Skin epidermis (tissue), 12 donors: Measurements from ENCODE around the gene SRGAP3.

Experiments used
- H3K27ac ChIP-seq, 21 experiments: fragments of 200-600 bp; sonication (generic) in 11 of 21; one replicate each; pipeline ENCODE4 v1.5.0; 2020; ENCODE audit warnings: mild to moderate bottlenecking in 3 of 21, inconsistent platforms in 2 of 21, moderate library complexity in 2 of 21
- H3K4me3 ChIP-seq, 7 experiments: fragments of 200-600 bp; sonication (generic) in 2 of 7; one replicate each; pipeline ENCODE4 v1.5.0; 2020; ENCODE audit warnings: inconsistent platforms in 2 of 7, mild to moderate bottlenecking in 2 of 7, moderate library complexity in 1 of 7

The SRGAP3 gene

DNA sequence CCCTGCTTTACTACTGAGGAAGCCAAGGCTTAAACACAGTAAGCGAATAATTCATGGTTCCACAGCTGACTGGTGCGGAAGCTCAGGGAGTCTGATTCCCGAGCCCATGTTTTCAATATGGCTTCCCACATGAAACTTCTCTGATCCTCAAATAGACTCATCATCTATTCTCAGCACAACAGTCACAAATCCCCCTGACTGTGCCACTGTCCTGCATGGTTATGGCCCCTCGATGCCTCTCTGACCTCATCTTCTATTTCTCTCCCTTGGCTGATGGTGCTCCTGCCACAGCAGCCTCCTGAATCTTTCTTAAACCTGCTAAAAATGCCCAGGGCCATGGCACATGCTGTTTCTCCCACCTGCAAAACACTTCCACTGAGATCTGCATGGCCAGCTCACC lies 43.2 kb downstream of the SRGAP3 start:
- Histone ChIP-seq H3K4me3 (no peak overlapping the region), H3K27ac (no peak overlapping the region)

DNA sequence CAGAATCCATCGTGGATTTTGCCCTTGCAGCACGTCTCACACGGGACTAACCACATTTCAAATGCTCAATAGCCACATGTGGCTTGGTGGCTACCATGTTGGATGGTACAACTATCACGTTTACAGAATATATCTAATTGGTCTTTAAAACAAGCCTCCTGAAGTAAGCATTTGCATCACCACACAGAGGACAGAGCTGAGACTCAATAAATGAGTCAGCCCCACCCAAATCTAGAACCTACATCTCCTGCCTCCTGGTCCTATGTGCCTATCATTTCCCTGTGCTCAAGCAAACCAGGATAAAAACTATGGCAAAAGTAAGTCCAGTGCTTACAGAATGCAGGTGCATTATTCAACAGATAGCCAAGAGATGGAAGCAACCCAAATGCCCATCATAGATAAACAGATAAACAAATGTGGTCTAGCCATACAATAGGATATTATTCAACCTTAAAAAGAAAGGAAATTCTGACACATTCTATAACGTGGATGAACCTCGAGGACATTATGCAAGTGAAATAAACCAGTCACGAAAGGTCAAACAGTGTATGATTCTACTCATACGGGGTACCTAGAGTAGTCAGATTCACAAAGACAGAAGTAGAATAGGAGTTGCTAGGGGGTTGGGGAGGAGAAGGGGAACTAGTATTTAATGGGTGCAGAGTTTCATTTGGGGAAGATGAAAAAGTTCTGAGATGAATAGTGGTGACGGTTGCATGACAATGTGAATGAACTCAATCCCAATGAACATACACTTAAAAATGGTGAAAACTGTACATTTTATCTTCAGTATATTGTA lies 43.9 kb downstream of the SRGAP3 start:
- H3K27ac ChIP-seq, result no peak overlapping the region
- no peak overlapping the region for H3K4me3 ChIP-seq

DNA sequence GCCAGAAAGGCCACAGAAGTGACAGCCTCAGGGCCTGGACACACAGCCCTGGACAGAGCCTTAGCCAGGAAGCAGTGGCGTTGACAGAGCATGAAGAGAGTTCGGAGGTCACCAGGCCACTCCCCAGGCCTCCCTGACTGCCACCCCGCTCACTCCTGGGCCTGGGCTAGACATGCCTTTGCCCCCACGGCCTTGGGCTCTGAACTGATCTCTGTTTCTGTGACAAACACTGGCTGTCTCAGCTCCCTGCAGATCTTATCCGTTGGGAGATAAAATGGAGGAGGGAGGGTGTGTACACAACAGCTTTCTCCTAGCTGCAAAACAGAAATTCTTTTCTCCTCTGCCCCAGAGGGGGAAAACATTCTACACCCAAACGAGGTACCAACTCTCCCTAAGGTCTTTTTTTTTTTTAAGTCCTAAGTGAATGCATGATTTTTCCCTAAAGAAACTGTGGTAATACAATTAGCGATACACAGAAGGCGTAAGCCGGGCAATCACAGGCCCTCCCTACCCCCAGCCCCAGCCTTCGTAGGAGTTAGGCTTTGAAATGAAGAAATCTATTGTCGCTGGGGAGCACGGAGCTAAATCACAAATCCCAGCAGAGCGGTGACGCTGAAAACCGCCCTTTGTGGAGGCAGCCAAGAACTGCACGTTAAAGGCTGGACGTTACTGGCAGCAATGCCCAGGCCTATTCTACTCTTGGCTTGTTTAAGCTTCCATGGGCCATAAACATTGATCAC lies 45.0 kb downstream of the SRGAP3 start:
- Histone ChIP-seq H3K4me3 (no peak overlapping the region), H3K27ac (no peak overlapping the region)

DNA sequence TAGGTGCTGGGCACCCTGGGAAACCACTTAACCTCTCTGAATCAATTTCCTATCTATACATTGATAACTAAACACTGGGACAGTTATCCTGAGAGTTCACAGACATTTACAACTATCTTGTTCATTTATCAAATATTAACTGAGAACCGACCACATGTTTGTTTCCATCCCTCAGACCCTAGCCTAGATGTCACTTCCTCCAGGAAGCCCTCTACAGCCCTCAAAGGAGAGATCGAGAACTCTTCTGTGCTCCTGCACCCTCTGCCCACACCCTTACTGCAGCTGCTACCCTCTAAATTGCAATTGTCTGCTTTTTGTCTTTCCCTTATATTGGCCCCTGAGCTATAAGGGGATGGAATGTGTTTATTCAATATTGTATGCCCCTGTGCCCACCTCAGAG lies 46.1 kb downstream of the SRGAP3 start:
- no peak overlapping the region for H3K27ac ChIP-seq
- H3K4me3 ChIP-seq, result no peak overlapping the region

DNA sequence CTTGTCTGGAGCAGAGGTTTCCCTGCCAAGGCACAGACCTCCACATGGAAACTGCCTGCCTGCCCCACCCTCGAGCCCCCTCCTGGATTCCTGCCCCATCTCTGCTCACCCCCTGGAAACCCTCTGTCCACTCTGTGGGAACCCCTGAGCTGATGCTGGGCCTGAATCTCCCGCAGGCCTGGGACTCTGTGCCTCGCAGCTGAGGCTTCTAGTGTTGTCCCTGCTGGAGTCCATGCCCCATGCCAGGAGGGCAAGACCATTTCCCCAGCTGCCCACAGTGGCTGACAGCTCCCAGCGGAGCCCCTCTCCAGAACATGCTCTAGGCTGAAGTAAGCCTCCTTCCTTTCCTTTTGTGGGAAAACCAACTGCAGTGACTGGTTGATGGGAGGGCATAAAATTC lies 46.9 kb downstream of the SRGAP3 start:
- Histone ChIP-seq H3K4me3 (no peak overlapping the region), H3K27ac (no peak overlapping the region)

GRCh38 chr3:9201955-9202354 lies 47.5 kb downstream of the SRGAP3 start:
- Histone ChIP-seq H3K4me3 (no peak overlapping the region), H3K27ac (no peak overlapping the region)

DNA sequence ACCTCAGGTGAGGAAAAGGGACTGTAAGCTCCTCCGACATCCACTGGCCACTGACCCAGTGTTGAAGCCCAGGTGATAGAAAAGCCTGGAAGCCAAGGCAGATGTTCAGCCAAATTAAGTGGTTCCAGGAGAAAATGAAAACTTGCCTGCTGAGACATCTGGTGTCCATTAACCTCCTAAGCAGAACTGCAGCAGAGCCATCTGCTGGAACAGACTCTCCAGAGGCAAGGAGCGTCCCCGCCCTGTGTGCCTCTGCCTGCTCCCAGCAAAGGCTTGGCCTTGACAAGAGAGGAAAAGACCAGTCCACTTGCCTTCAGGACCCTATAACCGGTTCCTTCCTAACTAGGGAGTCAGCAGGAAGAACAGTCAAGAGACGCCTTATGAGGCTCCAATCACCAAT lies 48.2 kb downstream of the SRGAP3 start:
- H3K4me3 ChIP-seq, result no peak overlapping the region
- no peak overlapping the region for H3K27ac ChIP-seq

DNA sequence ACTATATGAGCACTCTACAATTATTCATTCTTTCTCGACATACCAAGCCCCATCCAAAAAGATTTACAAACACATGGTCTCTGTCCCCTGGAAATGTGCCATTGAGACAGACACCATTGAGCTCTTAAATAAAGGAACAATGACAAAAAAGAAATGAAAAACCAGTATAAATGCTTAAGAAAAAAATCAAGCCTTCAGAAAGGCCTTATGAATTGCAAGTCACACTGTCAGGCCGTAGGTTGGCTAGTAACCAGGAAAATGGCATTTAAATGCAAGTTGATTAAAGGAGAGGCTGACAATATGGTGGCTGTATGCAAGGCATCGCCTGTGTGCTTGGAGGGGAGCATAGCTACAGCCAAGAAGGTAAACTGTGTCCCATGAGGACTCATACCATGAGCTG lies 49.7 kb downstream of the SRGAP3 start:
- Histone ChIP-seq H3K27ac (no peak overlapping the region), H3K4me3 (no peak overlapping the region)

DNA sequence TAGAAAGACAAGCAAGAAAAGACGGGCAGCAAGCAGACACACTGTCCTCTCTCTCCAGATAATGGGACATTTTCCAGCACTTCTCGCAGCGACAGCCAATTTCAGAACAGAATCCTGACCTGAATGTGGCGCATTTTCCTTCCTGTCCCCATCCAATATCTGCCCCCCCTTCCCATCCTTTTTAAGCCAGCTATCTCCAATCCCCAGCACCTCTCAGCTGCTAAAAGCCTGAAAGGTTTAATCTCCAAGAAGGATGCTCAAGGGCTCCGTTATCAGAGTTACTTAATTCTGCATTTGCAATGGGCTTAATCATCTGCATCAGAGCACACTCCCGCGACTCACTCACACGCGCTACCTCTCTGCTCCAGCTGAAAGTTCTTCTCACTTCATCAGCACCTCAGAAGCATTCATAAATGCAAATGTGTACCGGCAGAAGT lies 50.5 kb downstream of the SRGAP3 start:
- H3K27ac ChIP-seq, result no peak overlapping the region
- H3K4me3 ChIP-seq, result no peak overlapping the region

- H3K27ac ChIP-seq, result no peak overlapping the region
- no peak overlapping the region for H3K4me3 ChIP-seq
These were observed 51.2 kb downstream of the SRGAP3 start for GRCh38 chr3:9198261-9198660.

GRCh38 chr3:9196020-9196419 lies 53.4 kb downstream of the SRGAP3 start:
- no peak overlapping the region for H3K4me3 ChIP-seq

DNA sequence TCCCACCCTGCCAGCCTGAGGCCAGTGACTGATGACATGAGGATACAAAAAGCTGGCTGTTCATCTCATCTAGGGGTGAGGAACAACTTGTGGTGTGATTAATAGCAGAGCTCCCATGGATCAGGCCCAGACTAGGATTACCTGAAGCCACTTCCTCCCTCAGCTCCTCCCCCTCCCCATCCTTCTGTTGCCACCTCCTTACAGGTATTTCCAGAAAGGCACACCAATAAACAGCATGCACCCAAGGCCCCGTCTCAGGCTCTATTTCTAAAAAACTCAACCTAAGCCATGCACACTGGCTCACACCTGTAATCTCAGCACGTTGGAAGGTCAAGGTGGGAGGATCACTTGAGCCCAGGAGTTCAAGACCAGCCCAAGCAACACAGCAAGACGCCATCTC lies 54.1 kb downstream of the SRGAP3 start:
- Histone ChIP-seq H3K27ac (no peak overlapping the region), H3K4me3 (no peak overlapping the region)

More at GRCh38 chr3:9196020-9196419, 53.4 kb downstream of the SRGAP3 start:
- H3K27ac ChIP-seq, result no peak overlapping the region

GRCh38 chr3:9194509-9195184 lies 54.8 kb downstream of the SRGAP3 start:
- no peak overlapping the region for H3K27ac ChIP-seq

GRCh38 chr3:9193633-9194195 lies 55.7 kb downstream of the SRGAP3 start:
- H3K27ac ChIP-seq, result no peak overlapping the region
- H3K4me3 ChIP-seq, result no peak overlapping the region

More at GRCh38 chr3:9194509-9195184, 54.8 kb downstream of the SRGAP3 start:
- no peak overlapping the region for H3K4me3 ChIP-seq

GRCh38 chr3:9193211-9193610 lies 56.2 kb downstream of the SRGAP3 start:
- no peak overlapping the region for H3K27ac ChIP-seq
- no peak overlapping the region for H3K4me3 ChIP-seq

DNA sequence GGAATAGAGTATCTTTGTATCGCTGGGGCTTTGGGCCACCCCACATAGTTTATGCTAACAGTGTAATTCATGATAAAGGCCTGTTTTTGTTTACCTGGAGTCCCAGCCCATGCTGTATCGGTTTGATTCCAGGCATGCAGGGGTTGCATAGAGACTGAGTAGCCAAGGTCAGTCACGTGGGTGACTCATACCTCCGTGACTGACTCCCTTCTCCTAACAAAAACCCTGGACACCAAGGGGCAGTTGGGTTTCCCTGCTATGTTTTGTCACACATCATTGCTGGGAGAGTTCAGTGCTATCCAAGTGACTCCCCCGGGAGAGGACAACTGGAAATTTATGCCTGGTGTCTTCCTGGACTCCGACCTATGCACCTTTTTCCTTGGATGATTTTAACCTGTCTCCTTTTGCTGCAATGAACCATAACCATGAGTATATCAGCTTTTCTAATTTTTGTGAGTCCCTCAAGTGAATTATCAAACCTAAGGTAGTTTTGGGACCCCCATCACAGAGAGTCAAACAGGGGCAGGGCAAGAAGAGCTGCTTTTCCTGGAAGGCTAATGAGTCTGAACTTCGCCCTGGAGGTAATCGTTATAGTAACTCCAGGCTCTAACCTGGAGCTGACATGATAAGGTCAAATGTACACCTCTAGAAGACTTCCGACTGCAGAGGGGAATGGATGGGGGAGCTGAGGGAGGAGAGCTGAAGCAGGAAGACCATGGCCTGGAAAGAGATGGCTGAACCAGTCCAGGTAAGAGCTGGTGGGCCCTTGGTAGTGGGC lies 57.0 kb downstream of the SRGAP3 start:
- H3K4me3 ChIP-seq, result no peak overlapping the region
- H3K27ac ChIP-seq, result no peak overlapping the region

DNA sequence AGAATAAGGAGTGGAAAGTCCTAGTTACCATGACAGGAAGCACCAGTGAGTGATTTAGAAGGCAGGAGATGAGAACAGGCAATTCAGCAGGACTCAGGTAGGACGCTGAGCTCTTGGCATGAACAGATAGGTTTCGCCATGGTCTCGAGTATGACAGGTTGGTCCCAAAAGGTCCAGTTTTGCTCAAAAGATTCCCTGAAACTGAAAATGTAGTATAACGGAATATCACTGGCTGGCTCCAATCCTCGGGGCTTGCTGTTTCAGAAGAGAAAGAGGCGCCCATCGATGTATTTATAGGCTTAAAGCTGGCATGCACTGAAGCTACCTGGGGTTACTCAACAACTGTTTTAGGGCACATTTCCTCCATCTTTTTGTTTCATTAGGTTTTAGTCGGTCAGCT lies 59.2 kb downstream of the SRGAP3 start:
- Histone ChIP-seq H3K27ac (no peak overlapping the region), H3K4me3 (no peak overlapping the region)

GRCh38 chr3:9188583-9188982 lies 60.9 kb downstream of the SRGAP3 start:
- no peak overlapping the region for H3K27ac ChIP-seq
- H3K4me3 ChIP-seq, result no peak overlapping the region

DNA sequence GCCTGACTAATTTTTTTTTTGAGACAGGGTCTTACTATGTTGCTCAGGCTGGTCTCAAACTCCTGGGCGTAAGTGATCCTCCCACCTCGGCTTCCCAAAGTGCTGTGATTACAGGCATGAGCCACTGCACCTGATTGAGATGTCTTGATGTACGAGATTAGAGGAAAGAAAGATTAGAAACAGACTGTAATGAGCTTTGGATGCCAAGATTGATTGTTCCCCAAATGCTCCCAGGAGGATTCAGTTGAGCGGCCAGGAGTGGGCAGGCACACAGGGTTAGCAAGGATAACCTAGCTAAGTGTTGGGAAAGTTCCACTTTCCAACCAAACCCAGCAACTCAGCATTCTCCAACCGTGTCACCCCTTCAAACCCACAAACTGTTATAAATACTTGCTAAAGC lies 63.7 kb downstream of the SRGAP3 start:
- Histone ChIP-seq H3K4me3 (no peak overlapping the region), H3K27ac (no peak overlapping the region)

- H3K4me3 ChIP-seq, result no peak overlapping the region
These were observed 64.4 kb downstream of the SRGAP3 start for GRCh38 chr3:9185046-9185445.

More at GRCh38 chr3:9185046-9185445, 64.4 kb downstream of the SRGAP3 start:
- no peak overlapping the region for H3K27ac ChIP-seq
